Stomach (tissue), 4 donors: ENCODE data around the gene PLXNA2.

Source experiments
- POLR2A ChIP-seq, 4 donors: fragments of 450-650 bp; IDR thresholded peaks; one replicate each; pipeline ENCODE4 v1.6.1; 2016; ENCODE audit warnings: antibody characterized with exemption in 4 of 4, control low read depth in 2 of 4, mild to moderate bottlenecking in 1 of 4, moderate library complexity in 1 of 4
- TF ChIP-seq, protein P1 (sequence below), 7 experiments: fragments of 450-650 bp in 4 of 7; fragments of 200-600 bp in 3 of 7; sonication (generic) in 3 of 7; IDR thresholded peaks; one replicate each; pipeline ENCODE4 v1.5.1; 2016 to 2019; ENCODE audit warnings: antibody characterized with exemption in 7 of 7, control low read depth in 2 of 7, mild to moderate bottlenecking in 1 of 7

DNA sequence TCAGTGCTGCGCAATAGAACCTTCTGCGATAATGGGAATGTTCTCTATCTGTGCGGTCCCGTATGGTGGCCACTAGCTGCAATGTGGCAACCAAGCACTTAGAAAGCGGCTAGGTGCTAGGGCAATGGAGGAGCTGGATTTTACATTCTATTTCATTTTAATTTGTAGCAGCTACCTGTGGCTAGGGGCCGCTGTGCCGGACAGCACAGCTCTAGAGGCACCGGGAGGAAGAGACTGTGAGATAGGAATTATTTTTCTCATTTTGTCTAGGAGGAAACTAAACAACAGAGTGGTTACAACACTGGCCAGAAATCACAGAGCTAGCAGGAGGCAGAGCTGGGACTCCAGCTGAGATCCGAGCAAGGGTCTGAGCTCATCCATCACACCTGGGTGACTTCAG lies 202.7 kb downstream of the PLXNA2 start:
- TF ChIP-seq, protein P1, sequence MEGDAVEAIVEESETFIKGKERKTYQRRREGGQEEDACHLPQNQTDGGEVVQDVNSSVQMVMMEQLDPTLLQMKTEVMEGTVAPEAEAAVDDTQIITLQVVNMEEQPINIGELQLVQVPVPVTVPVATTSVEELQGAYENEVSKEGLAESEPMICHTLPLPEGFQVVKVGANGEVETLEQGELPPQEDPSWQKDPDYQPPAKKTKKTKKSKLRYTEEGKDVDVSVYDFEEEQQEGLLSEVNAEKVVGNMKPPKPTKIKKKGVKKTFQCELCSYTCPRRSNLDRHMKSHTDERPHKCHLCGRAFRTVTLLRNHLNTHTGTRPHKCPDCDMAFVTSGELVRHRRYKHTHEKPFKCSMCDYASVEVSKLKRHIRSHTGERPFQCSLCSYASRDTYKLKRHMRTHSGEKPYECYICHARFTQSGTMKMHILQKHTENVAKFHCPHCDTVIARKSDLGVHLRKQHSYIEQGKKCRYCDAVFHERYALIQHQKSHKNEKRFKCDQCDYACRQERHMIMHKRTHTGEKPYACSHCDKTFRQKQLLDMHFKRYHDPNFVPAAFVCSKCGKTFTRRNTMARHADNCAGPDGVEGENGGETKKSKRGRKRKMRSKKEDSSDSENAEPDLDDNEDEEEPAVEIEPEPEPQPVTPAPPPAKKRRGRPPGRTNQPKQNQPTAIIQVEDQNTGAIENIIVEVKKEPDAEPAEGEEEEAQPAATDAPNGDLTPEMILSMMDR (IDR thresholded peaks at IDR 0.05), result no peak
- no peak for TF ChIP-seq POLR2A (IDR thresholded peaks at IDR 0.05)
